AG10803 (cell line): ENCODE measurements around the gene MMP25.

ENCODE experiments used
- DNase-seq: peaks from one replicate; pipeline ENCODE4 v3.0.0; 2010; ENCODE audit warnings: low read depth
- H3K4me3 ChIP-seq: 2 replicates; pipeline ENCODE4 v1.5.1; 2011; ENCODE audit warnings: mild to moderate bottlenecking, low read length, control low read depth
- TF ChIP-seq, protein P1 (sequence below): conservative IDR thresholded peaks from 2 replicates; pipeline ENCODE4 v1.5.1; 2011; ENCODE audit warnings: mild to moderate bottlenecking, low read length, control low read depth, inconsistent platforms

Gene MMP25

GRCh38 chr16:3017794-3018506, 28.4 kb upstream of the MMP25 start, which contains the start of gene CLDN6:
Gene CLDN6 (minus strand): TSS chr16:3018183. CDS start chr16:3016021, 2,162 bp downstream.
- H3K4me3 ChIP-seq, result no peak within 1 kb of the TSS
- no peak for DNase-seq

DNA sequence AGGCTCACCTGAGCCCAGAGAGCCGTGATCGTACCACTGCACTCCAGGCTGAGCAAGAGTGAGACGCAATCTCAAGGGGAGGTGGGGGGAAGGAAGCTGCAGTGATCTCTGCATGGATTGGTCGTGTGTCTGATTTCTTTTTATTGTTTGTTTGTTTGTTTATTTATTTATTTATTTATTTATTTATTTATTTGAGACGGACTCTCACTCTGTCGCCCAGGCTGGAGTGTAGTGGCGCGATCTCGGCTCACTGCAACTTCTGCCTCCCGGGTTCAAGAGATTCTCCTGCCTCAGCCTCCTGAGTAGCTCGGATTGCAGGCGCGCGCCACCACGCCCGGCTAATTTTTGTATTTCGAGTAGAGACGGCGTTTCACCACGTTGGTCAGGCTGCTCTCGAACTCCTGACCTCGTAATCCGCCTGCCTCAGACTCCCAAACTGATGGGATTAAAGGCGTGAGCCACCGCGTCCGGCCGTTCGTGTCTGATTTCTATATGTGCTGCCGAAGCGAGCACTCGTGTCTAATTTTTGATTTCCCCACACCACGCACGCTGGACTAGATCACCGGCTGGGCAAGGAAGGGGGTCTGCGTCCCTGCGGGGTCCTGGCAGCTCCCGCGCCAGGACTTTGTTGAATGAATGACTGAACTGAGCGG, 26.6 kb upstream of the MMP25 start:
- H3K4me3 ChIP-seq, result peak overlapping the region; percentile 63
- DNase-seq, result no peak
- TF ChIP-seq, protein P1, sequence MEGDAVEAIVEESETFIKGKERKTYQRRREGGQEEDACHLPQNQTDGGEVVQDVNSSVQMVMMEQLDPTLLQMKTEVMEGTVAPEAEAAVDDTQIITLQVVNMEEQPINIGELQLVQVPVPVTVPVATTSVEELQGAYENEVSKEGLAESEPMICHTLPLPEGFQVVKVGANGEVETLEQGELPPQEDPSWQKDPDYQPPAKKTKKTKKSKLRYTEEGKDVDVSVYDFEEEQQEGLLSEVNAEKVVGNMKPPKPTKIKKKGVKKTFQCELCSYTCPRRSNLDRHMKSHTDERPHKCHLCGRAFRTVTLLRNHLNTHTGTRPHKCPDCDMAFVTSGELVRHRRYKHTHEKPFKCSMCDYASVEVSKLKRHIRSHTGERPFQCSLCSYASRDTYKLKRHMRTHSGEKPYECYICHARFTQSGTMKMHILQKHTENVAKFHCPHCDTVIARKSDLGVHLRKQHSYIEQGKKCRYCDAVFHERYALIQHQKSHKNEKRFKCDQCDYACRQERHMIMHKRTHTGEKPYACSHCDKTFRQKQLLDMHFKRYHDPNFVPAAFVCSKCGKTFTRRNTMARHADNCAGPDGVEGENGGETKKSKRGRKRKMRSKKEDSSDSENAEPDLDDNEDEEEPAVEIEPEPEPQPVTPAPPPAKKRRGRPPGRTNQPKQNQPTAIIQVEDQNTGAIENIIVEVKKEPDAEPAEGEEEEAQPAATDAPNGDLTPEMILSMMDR, result no peak

More at GRCh38 chr16:3017794-3018506, 28.4 kb upstream of the MMP25 start, which contains the start of gene CLDN6:
- TF ChIP-seq, protein P1, result no peak

DNA sequence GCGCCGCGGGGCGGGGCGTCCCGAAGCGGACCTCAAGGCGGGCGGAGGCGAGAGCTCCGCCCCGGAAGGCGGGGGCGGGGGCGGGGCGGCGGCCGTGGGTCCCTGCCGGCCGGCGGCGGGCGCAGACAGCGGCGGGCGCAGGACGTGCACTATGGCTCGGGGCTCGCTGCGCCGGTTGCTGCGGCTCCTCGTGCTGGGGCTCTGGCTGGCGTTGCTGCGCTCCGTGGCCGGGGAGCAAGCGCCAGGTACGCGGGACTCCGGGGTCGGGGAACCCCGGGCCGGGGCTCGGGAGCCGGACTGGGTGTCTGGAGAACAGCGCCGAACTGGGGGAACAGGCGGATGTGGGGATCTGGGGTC, 26.1 kb upstream of the MMP25 start, which contains the start of gene TNFRSF12A:
TSS of gene TNFRSF12A (plus strand) at position 122 of the 357 bp plus-strand sequence. CDS start at position 152, 30 bp downstream.
- TF ChIP-seq, protein P1, result no peak; the same call in 1 of the 2 replicates
- peak within 1 kb of the TSS; percentile 96 for H3K4me3 ChIP-seq
- DNase-seq, result peak; percentile 73

DNA sequence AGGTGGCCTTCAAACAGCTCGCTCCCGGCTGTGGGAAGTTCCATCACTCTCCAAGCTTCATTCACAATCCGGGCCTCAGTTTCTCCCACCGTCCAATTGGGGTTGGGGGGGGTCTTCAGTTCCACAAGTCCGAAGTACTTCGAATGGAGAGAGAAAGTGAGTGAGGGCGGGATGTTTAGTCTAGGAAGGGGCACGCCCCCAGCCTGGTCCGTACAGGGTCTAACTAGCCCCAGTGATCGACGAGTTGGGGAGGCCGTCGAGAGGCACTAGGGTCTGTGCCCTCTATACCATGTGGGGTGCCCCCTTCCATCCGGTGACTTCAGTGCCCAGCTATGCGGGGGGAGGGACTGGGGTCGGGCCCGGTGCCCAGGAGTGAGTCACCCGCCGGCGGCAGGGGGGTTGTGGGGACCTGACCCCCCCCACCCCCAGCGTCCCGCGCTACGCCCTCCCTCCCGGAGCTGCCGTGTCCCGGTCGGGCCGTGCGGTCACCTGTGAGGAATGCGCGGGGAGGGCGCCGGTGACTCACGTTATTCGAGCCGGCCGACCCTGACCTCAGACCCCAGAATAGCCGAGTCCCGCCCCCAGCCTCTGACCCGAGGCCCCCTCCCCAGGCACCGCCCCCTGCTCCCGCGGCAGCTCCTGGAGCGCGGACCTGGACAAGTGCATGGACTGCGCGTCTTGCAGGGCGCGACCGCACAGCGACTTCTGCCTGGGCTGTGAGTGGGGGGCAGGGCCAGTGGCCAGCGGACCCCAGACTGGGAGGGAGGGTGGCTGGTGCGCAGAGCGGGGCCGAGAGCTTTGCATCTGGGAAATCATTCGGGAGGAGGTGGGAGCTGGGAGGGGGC, 25.5 kb upstream of the MMP25 start:
- DNase-seq, result peak; percentile 89
- TF ChIP-seq, protein P1, result no peak
- H3K4me3 ChIP-seq, result peak overlapping the region; percentile 96

DNA sequence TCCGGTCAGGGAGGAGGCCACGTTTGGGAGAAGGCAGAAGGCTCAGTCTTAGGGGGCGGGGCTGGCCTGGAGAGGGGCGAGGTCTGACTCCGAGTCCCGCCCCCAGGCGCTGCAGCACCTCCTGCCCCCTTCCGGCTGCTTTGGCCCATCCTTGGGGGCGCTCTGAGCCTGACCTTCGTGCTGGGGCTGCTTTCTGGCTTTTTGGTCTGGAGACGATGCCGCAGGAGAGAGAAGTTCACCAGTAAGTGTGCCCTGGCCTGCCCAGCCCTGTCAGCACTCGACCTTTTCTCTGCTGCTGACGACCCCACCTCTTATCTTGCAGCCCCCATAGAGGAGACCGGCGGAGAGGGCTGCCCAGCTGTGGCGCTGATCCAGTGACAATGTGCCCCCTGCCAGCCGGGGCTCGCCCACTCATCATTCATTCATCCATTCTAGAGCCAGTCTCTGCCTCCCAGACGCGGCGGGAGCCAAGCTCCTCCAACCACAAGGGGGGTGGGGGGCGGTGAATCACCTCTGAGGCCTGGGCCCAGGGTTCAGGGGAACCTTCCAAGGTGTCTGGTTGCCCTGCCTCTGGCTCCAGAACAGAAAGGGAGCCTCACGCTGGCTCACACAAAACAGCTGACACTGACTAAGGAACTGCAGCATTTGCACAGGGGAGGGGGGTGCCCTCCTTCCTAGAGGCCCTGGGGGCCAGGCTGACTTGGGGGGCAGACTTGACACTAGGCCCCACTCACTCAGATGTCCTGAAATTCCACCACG, 24.7 kb upstream of the MMP25 start:
- DNase-seq, result peak; percentile 94
- TF ChIP-seq, protein P1, result peak; percentile 47
- peak overlapping the region; percentile 96 for H3K4me3 ChIP-seq

- H3K4me3 ChIP-seq, result peak overlapping the region; percentile 96
- DNase-seq, result peak; percentile 96
Measured at GRCh38 chr16:3022208-3022683, 24.1 kb upstream of the MMP25 start.

More at GRCh38 chr16:3022208-3022683, 24.1 kb upstream of the MMP25 start:
- TF ChIP-seq, protein P1, result no peak
